GM12891 (cell line): ENCODE measurements around the gene KRT82.

ENCODE experiments used
- PAX5 ChIP-seq: IDR thresholded peaks from 2 replicates; pipeline ENCODE4 v1.6.1; 2011; ENCODE audit warnings: low read length, moderate library complexity, mild to moderate bottlenecking; ENCODE audit not compliant: insufficient read depth, severe bottlenecking
- POLR2A ChIP-seq: IDR thresholded peaks from 2 replicates; pipeline ENCODE4 v1.6.1; 2011; ENCODE audit warnings: low read depth, low read length, control low read depth
- POLR2AphosphoS5 ChIP-seq: IDR thresholded peaks from 2 replicates; pipeline ENCODE4 v1.6.1; 2011; ENCODE audit warnings: low read depth, low read length, control low read depth
- POU2F2 ChIP-seq: IDR thresholded peaks from 2 replicates; pipeline ENCODE4 v1.6.1; 2011; ENCODE audit warnings: low read depth, mild to moderate bottlenecking, control low read depth, low read length, moderate library complexity
- TAF1 ChIP-seq: IDR thresholded peaks from 2 replicates; pipeline ENCODE4 v1.6.1; 2011; ENCODE audit warnings: low read depth, low read length, control low read depth

DNA sequence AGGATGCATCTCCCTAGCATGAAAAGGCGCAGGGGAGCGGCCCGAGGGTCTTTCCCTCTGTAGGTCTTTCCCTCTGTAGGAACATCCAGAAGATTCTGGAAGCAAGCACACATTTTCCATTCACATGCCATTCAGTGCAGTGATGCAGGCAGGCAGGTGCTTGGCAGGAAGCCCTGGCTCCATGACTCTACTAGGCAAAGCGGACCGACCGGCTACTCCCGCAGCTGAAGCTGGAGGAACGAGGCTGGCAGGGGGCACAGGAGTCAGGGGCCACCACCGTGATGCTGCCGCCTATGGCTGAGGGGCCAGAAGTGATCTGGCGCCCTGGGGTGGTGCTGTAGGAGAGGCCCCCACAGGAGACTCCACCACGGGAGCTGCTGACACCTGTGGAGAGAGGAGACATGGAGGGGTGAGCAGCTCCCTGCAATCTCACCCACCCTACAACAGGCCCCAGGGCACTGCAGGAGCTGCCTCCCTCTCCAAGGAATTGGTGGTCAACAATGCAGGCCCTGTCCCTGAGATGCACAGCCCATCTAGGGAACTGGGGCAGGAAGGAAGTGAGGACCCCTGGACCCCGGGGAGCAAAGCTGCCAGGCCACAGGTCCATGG, 45.4 kb downstream of the KRT82 start:
- no peak for TF ChIP-seq PAX5
- TF ChIP-seq POLR2A = no peak
- no peak for TF ChIP-seq TAF1
- no peak for TF ChIP-seq POLR2AphosphoS5
- no peak for TF ChIP-seq POU2F2
